Activated naive CD4-positive, alpha-beta T cell treated with Interleukin-2 at 50 U/mL for 16 hours (primary cell): ENCODE results near the gene USP36.
"Not testable (repeated sequence)": the region's sequence is repeated elsewhere in the genome, so short reads cannot be mapped to it uniquely, and the experiment has no call there.

Source experiments
- DNase-seq: peaks from one replicate; pipeline ENCODE4 v3.0.0-alpha.2; 2020

The USP36 gene

DNA sequence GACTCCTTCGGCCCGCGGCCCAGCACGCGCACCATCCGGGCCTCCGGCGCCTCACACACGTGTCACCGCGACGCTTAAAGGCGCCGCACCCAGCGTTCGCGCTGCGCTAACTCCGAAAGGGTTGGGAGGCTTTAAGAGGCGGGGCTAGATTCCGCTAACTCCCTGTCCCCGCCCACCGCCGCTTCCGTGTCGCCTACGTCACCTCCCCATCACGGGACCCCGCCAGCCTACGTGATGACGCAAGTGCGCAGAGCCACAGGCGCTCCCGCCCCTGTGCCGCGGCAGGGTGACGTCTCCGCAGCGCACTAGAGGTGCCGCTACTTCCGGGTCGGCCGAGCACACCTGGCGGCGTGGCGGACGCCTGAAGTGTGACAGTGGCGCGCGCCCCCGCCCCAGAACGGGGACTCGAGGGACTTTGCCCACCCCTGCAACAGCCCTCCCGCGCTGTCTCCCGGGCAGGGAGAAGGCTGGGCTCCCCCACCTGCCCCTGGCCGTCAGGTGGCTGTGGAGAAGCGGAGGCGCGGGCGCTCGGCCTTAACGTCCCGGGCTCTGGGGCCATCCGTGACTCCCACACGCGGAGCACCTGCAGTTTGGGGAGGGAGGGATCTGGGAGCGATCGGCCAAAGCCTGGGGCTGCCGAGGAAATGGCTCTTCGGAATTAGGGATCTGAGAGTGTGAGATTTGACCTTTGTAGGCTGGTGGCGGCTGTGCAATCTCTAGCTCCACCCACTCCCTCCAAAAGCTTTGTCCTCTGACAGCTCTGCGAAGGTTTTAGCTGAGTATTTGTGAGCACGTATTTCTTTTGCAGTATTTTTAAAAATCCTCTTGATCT, at the start of gene USP36:
TSS of gene USP36 (minus strand) at position 35 of the 832 bp plus-strand sequence. CDS start 4,451 bp downstream, outside the sequence.
- DNase-seq = peak; percentile 100

DNA sequence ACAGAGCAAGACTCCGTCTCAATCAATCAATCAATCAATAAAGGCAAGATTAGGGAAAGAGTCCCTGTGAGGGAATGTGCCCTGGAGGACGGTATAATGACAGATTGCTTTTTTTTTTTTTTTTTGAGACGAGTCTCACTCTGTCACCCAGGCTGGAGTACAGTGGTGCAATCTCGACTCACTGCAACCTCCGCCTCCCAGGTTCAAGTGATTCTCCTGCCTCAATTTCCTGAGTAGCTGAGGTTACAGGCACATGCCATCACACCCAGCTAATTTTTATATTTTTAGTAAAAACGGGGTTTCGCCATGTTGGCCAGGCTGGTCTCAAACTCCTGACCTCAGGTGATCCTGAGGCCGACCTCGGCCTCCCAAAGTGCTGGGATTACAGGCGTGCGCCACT, 49.5 kb upstream of the USP36 start:
- DNase-seq = not testable (repeated sequence)

DNA sequence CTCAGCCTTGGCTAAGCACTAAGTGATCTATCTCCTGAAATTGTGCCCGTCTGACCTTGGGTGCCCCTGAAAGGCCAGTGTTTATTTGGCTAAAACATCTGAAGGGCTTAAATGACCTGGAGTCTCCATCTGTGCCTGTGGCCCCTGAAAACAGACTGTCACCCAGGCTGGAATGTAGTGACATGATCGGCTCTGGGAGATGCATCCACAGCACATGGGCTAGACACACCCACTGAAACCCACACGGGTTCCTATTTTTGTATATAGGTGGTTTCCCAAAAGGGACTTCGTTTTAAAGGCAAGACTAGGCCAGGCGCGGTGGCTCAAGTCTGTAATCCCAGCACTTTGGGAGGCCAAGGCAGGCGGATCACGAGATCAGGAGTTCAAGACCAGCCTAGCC, 48.9 kb upstream of the USP36 start:
- peak; percentile 10 for DNase-seq

DNA sequence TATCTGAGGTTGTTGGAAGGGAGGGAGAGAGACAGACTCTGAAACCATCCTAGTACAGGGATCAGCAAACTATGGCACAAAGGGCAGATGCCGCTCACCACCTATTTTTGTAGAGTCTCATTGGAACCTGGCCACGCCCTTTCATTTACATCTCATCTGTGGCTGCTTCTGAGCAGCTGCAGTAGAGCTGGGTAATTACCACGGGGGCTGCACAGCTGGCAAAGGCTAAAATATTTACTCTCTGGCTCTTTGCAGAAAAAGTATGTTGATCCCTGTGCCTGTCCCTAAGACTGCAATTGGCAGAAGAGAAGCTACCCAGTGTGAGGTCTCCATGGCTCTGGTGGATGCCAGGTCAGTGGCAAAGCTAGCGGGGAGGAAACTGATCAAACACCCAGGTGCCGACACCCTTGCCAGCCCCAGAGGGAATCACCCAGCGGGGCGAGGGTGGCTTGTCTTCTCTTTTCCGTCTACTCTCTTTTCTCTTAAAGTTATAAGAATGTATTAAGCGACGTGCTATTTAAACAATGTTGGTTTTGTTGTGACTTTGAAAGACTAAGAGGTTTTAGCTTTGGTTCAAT, 48.4 kb upstream of the USP36 start:
- DNase-seq = no peak

- DNase-seq = no peak
These were observed 46.3 kb upstream of the USP36 start for GRCh38 chr17:78886954-78887353.

DNA sequence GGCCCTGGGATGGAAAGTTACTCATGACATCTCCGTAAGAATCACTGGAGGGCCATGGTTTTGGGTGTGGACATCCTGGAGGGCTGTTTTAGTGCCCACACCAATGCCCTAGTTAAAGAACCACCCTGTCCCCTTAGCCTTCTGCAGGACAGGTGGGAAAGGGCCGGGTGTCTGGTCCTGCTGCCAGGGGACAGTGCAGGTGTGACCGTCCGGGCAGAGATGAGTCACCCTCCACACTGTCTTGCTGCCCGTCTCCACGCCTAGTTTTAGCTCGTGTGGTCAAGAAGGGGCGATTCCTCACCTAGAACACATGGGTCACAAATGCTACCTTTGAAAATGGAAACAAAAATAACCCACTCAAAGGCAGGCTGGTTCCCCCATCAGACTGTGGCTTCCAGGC, 45.3 kb upstream of the USP36 start:
- no peak for DNase-seq

GRCh38 chr17:78884876-78885667, 44.5 kb upstream of the USP36 start:
- DNase-seq = no peak

DNA sequence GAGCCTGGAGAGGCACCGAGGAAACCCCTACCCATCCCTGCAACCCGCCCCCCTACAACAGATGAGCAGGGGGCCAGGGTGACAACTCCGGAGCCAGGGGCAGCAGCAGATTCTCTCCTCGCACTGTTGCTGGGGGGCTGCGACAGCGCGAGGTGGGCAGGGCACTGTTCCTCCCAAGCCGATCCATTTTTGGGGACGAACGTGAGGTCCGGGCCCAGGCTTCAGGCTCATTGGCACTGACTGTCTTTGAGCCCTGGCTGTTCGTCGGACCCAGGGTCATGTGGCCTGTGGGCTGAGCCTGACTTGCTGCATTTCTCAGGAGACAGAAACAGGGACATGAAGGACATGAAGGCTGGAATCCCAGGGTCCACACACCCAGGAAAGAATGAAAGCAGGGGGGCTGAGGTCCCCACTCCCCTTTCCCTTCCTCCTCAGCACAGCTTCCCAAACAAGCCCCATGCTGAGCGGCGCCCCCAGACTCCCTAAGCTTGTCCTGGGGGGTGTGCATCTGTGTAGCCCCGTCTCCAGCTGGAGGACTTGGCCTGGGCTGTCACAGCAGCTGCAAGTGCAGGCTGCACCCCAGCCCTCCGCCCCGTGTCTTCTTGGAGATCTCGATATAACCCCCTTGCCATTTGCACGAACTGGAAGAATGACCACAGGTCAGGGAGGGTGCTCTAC, 43.7 kb upstream of the USP36 start:
- no peak for DNase-seq

GRCh38 chr17:78883533-78884131, 43.0 kb upstream of the USP36 start:
- DNase-seq = no peak

GRCh38 chr17:78883089-78883532, 42.5 kb upstream of the USP36 start:
- DNase-seq = no peak

GRCh38 chr17:78882540-78883088, 42.0 kb upstream of the USP36 start:
- no peak for DNase-seq

DNA sequence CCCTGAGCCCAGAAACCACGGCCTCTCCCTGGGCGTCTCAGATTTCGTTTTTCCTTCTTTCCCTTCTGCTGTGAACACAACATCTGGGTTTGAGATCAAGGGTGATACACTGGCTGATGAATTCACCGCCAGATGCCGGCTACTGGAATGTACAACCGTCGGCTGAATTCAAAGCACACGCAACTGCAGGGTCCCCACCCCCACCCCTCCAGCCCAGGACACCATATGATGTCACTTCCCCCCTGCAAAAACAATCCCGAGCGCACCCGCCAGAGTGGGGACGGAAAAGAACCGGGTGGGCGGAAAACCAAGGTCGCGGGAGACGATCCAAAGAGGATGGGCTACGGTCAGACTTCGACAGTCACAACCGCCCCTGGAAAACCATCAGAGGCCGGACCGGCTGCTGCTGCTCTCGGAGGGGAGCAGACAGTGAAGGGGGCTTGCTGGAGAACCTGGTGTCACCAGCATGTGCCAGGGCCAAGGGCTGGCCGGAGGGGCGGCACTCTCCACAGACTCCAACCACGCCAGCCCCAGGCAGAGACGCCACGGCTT, 39.1 kb upstream of the USP36 start:
- peak; percentile 11 for DNase-seq

- no peak for DNase-seq
These were observed 38.4 kb upstream of the USP36 start for GRCh38 chr17:78878871-78879527.

DNA sequence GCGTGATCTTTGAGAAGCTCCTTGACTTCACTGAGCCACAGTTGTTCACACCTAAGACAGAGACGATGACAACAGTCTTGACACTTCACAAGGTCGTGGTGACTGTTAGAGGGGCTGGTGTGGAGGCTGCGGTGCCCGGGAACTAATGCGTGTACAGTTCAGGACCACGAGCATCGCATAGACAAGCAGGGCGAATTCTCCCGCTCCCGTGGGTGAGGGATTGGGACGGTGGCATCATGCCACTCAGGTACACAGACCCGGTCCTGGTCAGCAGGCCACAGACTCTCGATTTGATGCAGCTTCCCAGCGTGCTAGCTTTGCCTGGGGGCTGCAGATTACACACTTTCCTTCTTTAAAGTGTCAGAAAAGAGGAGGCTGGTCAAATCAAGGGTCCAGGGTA, 37.6 kb upstream of the USP36 start:
- no peak for DNase-seq

GRCh38 chr17:78876954-78877517, 36.4 kb upstream of the USP36 start:
- DNase-seq = not testable (repeated sequence)

DNA sequence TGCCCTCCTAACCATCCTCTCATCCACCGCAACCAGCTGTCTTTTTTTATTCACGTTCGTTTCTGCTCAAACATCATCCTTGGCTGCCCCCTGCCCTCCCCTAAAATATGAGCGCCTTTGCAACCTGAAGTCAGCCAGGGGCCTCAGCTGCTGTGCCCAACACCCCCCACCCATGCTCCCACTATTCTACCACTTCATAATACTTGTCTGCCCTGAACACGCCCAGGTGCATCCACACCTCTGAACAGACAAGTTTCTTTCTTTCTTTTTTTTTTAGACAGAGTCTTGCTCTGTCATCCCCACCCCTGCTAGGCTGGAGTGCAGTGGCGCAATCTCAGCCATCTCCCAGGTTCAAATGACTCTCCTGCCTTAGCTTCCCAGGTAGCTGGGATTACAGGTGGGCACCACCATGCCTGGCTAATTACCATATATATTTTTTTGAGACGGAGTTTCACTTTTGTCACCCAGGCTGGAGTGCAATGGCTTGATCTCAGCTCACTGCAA, 35.5 kb upstream of the USP36 start:
- DNase-seq = no peak

DNA sequence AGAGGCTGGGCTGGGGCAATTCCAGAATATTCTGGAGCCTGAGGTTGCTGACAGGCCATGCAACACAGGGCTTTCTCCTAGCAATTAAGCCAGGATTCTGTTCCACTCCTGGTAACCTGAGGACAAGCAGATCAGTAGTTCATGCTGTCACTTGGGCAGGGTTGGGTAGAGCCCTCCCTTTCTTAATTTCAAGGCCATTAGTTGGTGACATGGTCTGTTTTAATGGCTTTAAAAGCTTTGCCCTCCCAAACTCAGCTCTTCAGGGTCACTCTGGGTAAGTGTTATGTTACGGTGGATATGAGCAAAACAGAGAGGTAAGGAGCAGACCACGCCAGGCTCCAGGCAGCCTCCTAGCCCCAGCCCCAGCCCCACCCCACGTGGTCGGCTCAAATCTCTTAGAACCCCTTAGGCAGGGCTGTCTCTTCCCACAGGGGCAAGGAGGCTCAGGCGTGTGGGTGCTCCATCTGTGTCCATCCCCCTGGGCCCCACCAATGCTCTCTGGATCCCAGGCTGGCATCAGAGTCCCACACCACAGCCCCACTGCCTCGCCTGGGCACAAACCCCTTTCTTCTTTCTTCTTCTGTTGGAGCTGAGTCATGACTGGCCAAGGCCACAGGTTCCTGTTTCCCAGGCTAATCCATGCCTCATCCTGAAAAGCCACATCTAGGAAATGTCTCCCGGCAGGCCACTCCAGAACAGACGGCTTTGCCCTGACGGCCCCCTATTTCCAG, 34.9 kb upstream of the USP36 start:
- DNase-seq = no peak

- DNase-seq = no peak
These were observed 33.1 kb upstream of the USP36 start for GRCh38 chr17:78873519-78874340.

GRCh38 chr17:78872486-78872885, 31.9 kb upstream of the USP36 start:
- DNase-seq = no peak
